Measurements from ENCODE around the gene ZNF550.
"Not testable (repeated sequence)": the region's sequence is repeated elsewhere in the genome, so short reads cannot be mapped to it uniquely, and the experiment has no call there.

Gene ZNF550

GRCh38 chr19:57527136-57527881 is 32.4 kb downstream of the ZNF550 start, which contains the start of gene ZNF549:
Gene ZNF549, plus strand, starts transcription at chr19:57527356. Its CDS starts 218 bp downstream, at chr19:57527574.
- DNase-seq (ENCODE audit: low spot score) = peak; percentile 97

- not testable (repeated sequence) for DNase-seq (ENCODE audit: low spot score)
Observed at GRCh38 chr19:57518021-57518420, 41.6 kb downstream of the ZNF550 start.

- DNase-seq (ENCODE audit: low spot score) = no peak
Observed at GRCh38 chr19:57515255-57515654, 44.4 kb downstream of the ZNF550 start.

GRCh38 chr19:57512845-57513244 is 46.8 kb downstream of the ZNF550 start:
- no peak for DNase-seq (ENCODE audit: low spot score)

GRCh38 chr19:57511484-57511883 is 48.2 kb downstream of the ZNF550 start:
- DNase-seq (ENCODE audit: low spot score) = no peak

GRCh38 chr19:57506163-57506562 is 53.5 kb downstream of the ZNF550 start:
- no peak for DNase-seq (ENCODE audit: low spot score)

GRCh38 chr19:57500400-57500799 is 59.3 kb downstream of the ZNF550 start:
- DNase-seq (ENCODE audit: low spot score) = not testable (repeated sequence)

GRCh38 chr19:57499680-57500395 is 59.8 kb downstream of the ZNF550 start, which contains the start of gene ZNF773:
Gene ZNF773, plus strand, starts transcription at chr19:57499938. Its CDS starts 143 bp downstream, at chr19:57500081.
- peak; percentile 92 for DNase-seq (ENCODE audit: low spot score)

- not testable (repeated sequence) for DNase-seq (ENCODE audit: low spot score)
Observed at GRCh38 chr19:57499332-57499679, 60.4 kb downstream of the ZNF550 start.

GRCh38 chr19:57488299-57488644 is 71.4 kb downstream of the ZNF550 start:
- DNase-seq (ENCODE audit: low spot score) = not testable (repeated sequence)

GRCh38 chr19:57487477-57488298 is 72.0 kb downstream of the ZNF550 start, which contains the start of gene ZNF419:
Gene ZNF419, plus strand, starts transcription at chr19:57487750. Its CDS starts 201 bp downstream, at chr19:57487951.
- DNase-seq (ENCODE audit: low spot score) = peak; percentile 92

Measured in hepatic stellate cell (primary cell).